Measurements from ENCODE around the gene PTGIS. TPM values are rescaled to one million over a fixed set of nuclear protein-coding genes. Genes with fewer than 3 reads are reported as not detected.

Gene PTGIS
- total RNA-seq, 8 experiments from 2014 or later: 0.22 to 36.5 (median 1.3) TPM

DNA sequence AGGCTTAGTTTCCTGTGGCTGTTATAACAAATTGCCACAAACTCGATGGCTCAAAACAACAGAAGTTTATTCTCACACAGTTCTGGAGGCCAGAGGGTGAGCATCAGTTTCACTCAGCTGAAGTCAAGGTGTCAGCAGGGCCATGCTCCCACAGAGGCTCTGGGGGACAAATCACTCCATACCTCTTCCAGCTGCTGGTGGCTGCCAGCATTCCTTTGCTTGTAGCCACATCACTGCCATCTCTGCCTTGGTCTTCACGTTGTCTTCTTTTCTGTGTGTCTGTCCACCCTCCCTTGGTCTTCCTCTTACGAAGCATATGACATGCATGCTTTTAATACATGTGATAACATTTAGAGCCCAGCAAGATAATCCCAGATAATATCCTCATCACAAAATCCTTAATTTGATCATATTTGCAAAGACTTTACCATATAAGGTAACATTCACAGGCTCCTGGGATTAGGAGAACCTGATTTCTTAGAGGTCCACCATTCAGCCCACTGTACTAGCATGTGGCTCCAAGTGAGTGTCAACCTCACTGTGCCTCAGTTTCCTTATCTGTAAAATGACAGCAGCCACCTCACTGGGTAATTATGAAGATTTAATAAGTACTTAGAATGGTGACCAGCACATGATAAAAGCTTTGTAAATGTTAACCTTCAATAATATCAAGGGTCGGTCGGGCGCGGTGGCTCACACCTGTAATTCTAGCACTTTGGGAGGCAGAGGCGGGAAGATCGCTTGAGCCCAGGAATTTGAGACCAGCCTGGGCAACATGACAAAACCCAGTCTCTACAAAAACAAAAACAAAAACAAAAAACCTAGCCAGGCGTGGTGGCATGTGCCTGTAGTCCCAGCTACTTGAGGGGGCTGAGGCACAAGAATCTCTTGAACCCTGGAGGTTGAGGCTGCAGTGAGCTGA lies 14.7 kb upstream of the PTGIS start:
- H3K4me1 ChIP-seq (replicated peaks in 1 of 2): no peaks in the 10 kb centered on the region
- no peak overlapping the region for H3K27ac ChIP-seq
- ATAC-seq (replicated peaks in 6 of 8): no peak
- in situ Hi-C loops (cut with MboI; ENCODE audit: low pct_unique_long_range_greater_than_20kb in 2 of 9, low sequenced_read_pairs in 9 of 9, unreplicated experiment in 9 of 9): no loop called here
- no peak overlapping the region for H3K4me3 ChIP-seq
- 80 to 100% (median 93%) methylated on average over 1 to 10 of the region's 10 CpGs; no CpG with 5 or more reads in 3 of the 10 experiments for WGBS, 10 experiments

DNA sequence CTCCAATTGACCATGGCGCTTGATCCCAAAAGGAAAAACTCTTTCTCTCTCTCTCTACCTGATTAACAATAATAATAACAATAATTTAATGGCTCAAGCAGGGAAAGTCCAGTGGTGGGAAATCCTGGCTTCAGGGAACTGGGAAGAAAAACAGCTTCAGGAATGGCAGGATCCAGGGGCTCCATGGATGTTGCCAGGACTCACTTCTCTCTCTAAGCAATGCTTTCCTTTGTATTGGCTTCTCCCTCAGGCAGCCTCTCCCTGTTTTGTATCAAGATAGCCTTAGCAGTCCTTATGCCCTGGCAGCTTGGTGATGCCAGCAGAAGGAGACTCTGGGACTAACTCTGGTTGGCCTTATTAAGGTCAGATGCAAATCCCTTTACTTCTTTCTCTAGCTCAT lies 13.5 kb upstream of the PTGIS start:
- no peak for ATAC-seq (replicated peaks in 6 of 8)
- 80 to 100% (median 94%) methylated on average over 1 of the region's 1 CpG; no CpG with 5 or more reads in 4 of the 10 experiments for WGBS, 10 experiments
- no peak overlapping the region for H3K4me3 ChIP-seq
- in situ Hi-C loops (cut with MboI; ENCODE audit: low pct_unique_long_range_greater_than_20kb in 2 of 9, low sequenced_read_pairs in 9 of 9, unreplicated experiment in 9 of 9): no loop called here
- no peaks in the 10 kb centered on the region for H3K4me1 ChIP-seq (replicated peaks in 1 of 2)
- no peak overlapping the region for H3K27ac ChIP-seq

DNA sequence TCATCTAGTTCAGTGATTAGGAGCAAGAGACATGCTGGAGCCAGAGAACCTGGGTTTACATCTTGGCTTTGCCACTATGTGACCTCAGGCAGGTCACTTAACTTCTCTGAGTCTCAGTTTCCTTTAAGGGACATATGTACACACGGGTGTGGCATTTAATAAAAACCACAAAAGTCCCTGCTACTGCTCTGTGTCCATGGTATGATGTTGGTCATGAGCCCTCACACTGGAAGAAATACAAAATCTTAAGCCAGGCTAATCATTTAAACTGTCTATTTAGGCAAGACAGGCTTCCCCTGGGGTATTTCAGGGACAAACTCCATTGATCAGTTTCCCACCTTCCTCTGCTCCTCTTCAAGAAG lies 12.9 kb upstream of the PTGIS start:
- ATAC-seq (replicated peaks in 6 of 8): peak in 1 of 8 experiments; percentile 8
- Histone ChIP-seq H3K27ac (no peak overlapping the region), H3K4me1 (replicated peaks in 1 of 2) (no peaks in the 10 kb centered on the region), H3K4me3 (no peak overlapping the region)
- in situ Hi-C loops (cut with MboI; ENCODE audit: low pct_unique_long_range_greater_than_20kb in 2 of 9, low sequenced_read_pairs in 9 of 9, unreplicated experiment in 9 of 9): no loop called here
- WGBS, 10 experiments: 14 to 60% (median 37%) methylated on average over 1 of the region's 1 CpG; no CpG with 5 or more reads in 6 of the 10 experiments

DNA sequence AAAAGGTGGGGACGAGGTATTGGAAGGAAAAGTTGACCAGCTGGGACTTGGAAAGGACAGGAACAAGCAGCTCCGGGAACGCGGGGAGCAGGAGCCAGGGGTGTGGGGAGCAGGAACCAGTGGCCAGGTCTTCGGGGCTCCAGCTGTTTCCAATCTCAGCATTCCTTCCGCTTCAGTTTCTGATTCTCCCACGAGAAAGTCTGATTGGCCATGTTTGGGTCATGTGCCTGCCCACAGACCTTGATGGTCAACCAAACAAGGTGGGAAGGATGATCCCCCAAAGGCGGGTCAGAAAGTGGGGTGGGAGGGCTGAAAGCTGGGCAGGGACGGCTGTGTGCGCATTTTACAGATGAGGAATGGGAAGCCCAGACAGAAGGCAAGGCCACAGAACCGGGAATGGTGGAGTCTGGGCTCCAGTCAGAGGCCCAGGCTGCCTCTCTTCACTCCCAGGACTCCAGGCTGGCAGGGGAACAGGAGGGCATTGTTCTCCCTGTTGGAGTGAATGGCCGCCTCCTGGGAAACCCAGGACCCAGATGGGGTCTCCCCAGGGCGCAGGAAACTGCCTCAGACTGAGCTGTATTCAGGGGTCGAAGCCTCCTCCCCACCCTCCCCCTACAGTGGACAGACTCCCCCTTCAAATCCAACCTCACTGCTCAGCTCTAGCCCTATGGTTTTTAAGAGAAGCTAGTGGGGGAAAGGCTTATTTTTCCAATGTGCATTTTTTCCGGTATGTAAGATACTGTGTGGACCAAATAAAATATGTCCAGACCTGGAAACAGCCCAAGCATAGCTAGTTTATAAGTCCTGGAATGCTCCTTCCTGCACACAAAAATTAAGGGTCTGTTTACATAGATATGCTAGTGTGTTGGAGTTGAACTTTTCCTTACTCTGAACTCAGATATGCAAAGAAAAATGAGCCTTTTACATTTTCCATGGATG lies 12.2 kb upstream of the PTGIS start:
- no peak overlapping the region for H3K4me3 ChIP-seq
- WGBS, 10 experiments: 10 to 83% (median 66%) methylated on average over 1 to 12 of the region's 15 CpGs; no CpG with 5 or more reads in 1 of the 10 experiments
- ATAC-seq (replicated peaks in 6 of 8): peak in 6 of 8 experiments; percentile 20 to 73 (median 48)
- in situ Hi-C loops (cut with MboI; ENCODE audit: low pct_unique_long_range_greater_than_20kb in 2 of 9, low sequenced_read_pairs in 9 of 9, unreplicated experiment in 9 of 9): no loop called here
- no peaks in the 10 kb centered on the region for H3K4me1 ChIP-seq (replicated peaks in 1 of 2)
- H3K27ac ChIP-seq: no peak overlapping the region

- Histone ChIP-seq H3K27ac (no peak overlapping the region), H3K4me1 (replicated peaks in 1 of 2) (no peaks in the 10 kb centered on the region), H3K4me3 (no peak overlapping the region)
- 79 to 100% (median 100%) methylated on average over 1 to 4 of the region's 4 CpGs; no CpG with 5 or more reads in 2 of the 10 experiments for WGBS, 10 experiments
- in situ Hi-C loops (cut with MboI; ENCODE audit: low pct_unique_long_range_greater_than_20kb in 2 of 9, low sequenced_read_pairs in 9 of 9, unreplicated experiment in 9 of 9): no loop called here
- no peak for ATAC-seq (replicated peaks in 6 of 8)
Measured at GRCh38 chr20:49579195-49579594, 11.3 kb upstream of the PTGIS start.

DNA sequence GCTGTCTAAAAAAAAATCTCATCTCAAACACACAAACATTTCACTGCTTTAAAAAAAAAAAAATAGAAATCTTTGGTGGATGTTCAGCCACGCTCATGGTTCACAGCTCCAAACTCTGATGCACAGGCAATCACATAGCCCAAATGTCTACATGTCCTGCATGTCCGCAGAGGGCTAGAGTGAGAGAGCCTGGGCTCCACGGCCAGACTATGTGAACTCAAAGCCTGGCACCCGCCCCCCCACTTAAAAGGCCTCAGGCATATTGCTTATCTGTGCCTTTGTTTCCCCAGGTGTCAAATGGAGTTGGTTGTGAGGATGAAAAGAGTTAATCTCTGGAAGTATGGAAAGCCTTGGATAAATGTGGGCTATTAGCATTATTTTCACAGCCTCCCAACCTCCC lies 10.5 kb upstream of the PTGIS start:
- no peak for ATAC-seq (replicated peaks in 6 of 8)
- Histone ChIP-seq H3K27ac (no peak overlapping the region), H3K4me3 (no peak overlapping the region), H3K4me1 (replicated peaks in 1 of 2) (no peaks in the 10 kb centered on the region)
- 60 to 100% (median 82%) methylated on average over 1 to 2 of the region's 4 CpGs; no CpG with 5 or more reads in 4 of the 10 experiments for WGBS, 10 experiments
- in situ Hi-C loops (cut with MboI; ENCODE audit: low pct_unique_long_range_greater_than_20kb in 2 of 9, low sequenced_read_pairs in 9 of 9, unreplicated experiment in 9 of 9): no loop called here

GRCh38 chr20:49575551-49576060 lies 7.7 kb upstream of the PTGIS start:
- peak in 3 of 8 experiments; percentile 9 to 73 (median 42) for ATAC-seq (replicated peaks in 6 of 8)
- Histone ChIP-seq H3K27ac (no peak overlapping the region), H3K4me3 (no peak overlapping the region), H3K4me1 (replicated peaks in 1 of 2) (peaks cover 0 to 3% of the 10 kb centered on the region in 2 donors)
- in situ Hi-C loops (cut with MboI; ENCODE audit: low pct_unique_long_range_greater_than_20kb in 2 of 9, low sequenced_read_pairs in 9 of 9, unreplicated experiment in 9 of 9): no loop called here
- WGBS, 10 experiments: 0 to 65% (median 37%) methylated on average over 1 to 3 of the region's 5 CpGs; no CpG with 5 or more reads in 6 of the 10 experiments

DNA sequence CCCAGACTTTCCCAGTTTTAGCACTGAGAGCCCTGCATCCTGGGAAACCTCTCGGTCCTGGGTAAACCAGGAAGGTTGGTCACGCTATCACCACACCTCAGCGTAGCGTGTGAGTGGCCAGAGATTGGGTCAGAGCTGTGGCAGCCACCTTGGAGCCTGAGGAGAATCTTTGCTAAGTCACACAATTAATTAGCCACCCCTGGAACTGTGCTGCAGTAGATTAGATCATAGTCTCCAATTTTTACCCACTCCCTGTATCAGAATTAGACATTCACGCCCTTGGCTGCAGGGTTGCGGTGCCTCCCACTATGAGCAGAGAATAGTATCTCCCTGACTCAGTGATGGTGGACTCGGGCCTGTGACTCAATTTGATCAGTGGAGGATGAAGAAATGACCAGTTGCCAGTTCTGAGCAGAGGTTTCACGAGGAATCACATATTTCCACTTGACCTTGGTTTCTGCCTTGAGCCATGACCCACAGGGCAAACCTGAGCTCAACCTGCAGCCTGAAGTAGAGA lies 6.0 kb upstream of the PTGIS start:
- in situ Hi-C loops (cut with MboI; ENCODE audit: low pct_unique_long_range_greater_than_20kb in 2 of 9, low sequenced_read_pairs in 9 of 9, unreplicated experiment in 9 of 9): no loop called here
- Histone ChIP-seq H3K4me3 (no peak overlapping the region), H3K27ac (no peak overlapping the region), H3K4me1 (replicated peaks in 1 of 2) (peaks cover 0 to 3% of the 10 kb centered on the region in 2 donors)
- ATAC-seq (replicated peaks in 6 of 8): peak in 3 of 8 experiments; percentile 36 to 96 (median 95)
- WGBS, 10 experiments: 8 to 100% (median 92%) methylated on average over 2 to 7 of the region's 8 CpGs; no CpG with 5 or more reads in 4 of the 10 experiments

- Histone ChIP-seq H3K27ac (no peak overlapping the region), H3K4me3 (no peak overlapping the region), H3K4me1 (replicated peaks in 1 of 2) (peaks cover 0 to 3% of the 10 kb centered on the region in 2 donors)
- 0 to 43% (median 26%) methylated on average over 1 to 6 of the region's 6 CpGs; no CpG with 5 or more reads in 4 of the 10 experiments for WGBS, 10 experiments
- no peak for ATAC-seq (replicated peaks in 6 of 8)
- in situ Hi-C loops (cut with MboI; ENCODE audit: low pct_unique_long_range_greater_than_20kb in 2 of 9, low sequenced_read_pairs in 9 of 9, unreplicated experiment in 9 of 9): no loop called here
Measured at GRCh38 chr20:49572857-49573256, 4.9 kb upstream of the PTGIS start.

- ATAC-seq (replicated peaks in 6 of 8): no peak
- no peak overlapping the region for H3K27ac ChIP-seq
- H3K4me3 ChIP-seq: no peak overlapping the region
- 20 to 67% (median 67%) methylated on average over 1 to 2 of the region's 2 CpGs; no CpG with 5 or more reads in 7 of the 10 experiments for WGBS, 10 experiments
- H3K4me1 ChIP-seq (replicated peaks in 1 of 2): peaks cover 5 to 14% of the 10 kb centered on the region in 2 donors
- in situ Hi-C loops (cut with MboI; ENCODE audit: low pct_unique_long_range_greater_than_20kb in 2 of 9, low sequenced_read_pairs in 9 of 9, unreplicated experiment in 9 of 9): no loop called here
Measured at GRCh38 chr20:49571553-49571835, 3.6 kb upstream of the PTGIS start.

DNA sequence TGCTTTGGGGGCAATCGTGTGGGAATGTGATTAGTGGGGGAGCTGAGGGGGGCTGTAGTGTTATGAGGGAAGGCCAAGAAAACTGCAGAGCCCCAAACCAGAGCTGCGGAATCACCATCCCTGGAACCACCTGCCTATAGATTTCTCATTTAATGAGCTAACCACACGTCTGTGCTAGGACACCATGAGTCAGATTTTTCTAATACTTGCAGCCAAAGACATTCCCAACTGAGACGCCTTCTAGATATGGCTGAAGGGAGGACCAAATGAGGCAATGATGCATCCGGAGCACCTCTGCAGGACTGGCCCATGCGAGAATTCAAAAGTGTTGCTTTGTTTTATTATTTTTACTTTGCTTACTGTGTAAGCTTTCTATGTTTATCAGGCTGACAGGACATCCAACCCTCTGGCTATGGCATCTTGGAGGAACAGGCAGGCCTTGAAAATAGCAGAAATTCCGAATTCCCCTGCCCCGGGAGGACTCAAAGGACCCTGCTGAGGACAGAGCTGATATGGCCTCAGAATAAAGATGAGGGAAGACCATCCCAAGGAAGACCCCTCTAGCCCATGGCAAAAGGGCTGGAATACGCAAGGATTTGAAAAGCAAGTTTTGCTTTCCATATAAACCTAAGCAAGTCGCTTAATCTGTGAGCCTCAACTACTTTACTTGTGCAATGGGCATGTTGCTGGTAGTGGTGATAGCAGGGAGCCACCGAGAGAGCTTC lies 3.1 kb upstream of the PTGIS start:
- H3K4me3 ChIP-seq: no peak overlapping the region
- in situ Hi-C loops (cut with MboI; ENCODE audit: low pct_unique_long_range_greater_than_20kb in 2 of 9, low sequenced_read_pairs in 9 of 9, unreplicated experiment in 9 of 9): no loop called here
- no peak for ATAC-seq (replicated peaks in 6 of 8)
- peaks cover 5 to 14% of the 10 kb centered on the region in 2 donors for H3K4me1 ChIP-seq (replicated peaks in 1 of 2)
- 60 to 100% (median 80%) methylated on average over 1 to 7 of the region's 11 CpGs; no CpG with 5 or more reads in 1 of the 10 experiments for WGBS, 10 experiments
- H3K27ac ChIP-seq: no peak overlapping the region

DNA sequence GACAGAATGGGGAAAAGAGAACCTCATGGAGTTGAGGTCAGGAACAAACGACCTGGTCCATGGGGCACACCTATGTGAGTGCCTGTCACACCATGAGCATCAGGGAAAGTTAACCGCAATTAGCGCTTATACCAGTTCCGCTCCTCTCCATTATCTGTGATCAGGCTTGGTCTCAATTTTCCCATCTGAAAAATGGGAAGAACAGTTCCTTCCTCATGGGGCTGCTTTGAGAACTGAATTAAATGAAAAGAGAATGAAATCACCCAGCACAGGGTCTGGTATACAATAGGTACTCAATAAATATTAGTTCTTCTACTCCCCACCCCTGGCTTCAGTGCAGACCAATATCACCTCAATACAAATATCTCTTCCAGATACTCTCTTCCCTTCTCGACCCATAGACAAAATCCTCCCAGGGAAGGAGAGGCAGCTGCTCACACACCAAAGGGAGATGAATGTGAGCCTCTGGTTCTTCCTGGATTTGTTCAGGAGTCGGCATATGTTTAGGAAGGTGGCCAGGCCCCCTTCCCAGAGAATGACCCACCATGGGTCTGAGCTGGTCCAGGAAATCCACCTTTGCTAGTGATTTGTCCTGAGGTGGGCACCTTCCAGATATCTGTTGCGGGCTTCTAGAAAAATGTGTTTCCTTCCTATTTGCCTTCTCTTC lies 2.4 kb upstream of the PTGIS start:
- no peak for ATAC-seq (replicated peaks in 6 of 8)
- WGBS, 10 experiments: 40 to 100% (median 93%) methylated on average over 1 to 4 of the region's 7 CpGs; no CpG with 5 or more reads in 2 of the 10 experiments
- H3K4me1 ChIP-seq (replicated peaks in 1 of 2): peaks cover 5 to 14% of the 10 kb centered on the region in 2 donors
- in situ Hi-C loops (cut with MboI; ENCODE audit: low pct_unique_long_range_greater_than_20kb in 2 of 9, low sequenced_read_pairs in 9 of 9, unreplicated experiment in 9 of 9): no loop called here
- no peak overlapping the region for H3K27ac ChIP-seq
- H3K4me3 ChIP-seq: no peak overlapping the region

All from motor neuron (in vitro differentiated cells).